HG02885 (cell line): ENCODE measurements around the gene SPTB.

Experiments used
- ATAC-seq: cut with Tn5 transposase; IDR thresholded peaks from one replicate; pipeline ENCODE4 v1.9.1; 2021; ENCODE audit warnings: mild to moderate bottlenecking; ENCODE audit not compliant: unreplicated experiment, poor library complexity

SPTB gene

DNA sequence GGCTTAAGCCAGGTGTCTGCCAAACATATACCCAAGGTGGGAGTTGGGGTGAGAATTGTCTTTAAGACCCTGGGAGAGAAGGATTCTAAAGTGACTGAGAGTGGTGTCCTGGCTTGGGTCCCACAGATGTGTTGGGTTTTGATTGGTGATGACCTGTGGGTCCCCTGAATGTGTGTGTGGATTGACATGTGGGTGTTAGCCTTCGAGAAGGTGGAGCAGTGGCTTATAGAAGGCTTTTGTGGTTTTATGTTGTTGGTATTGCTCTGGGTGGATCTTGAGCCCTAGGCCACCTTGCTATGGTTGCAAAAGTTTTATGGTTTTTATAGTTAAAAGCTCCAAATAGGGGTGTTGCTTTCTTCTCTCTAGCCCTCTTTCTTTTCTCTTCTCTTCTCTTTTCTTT, 145.8 kb downstream of the SPTB start:
- no peak for ATAC-seq

DNA sequence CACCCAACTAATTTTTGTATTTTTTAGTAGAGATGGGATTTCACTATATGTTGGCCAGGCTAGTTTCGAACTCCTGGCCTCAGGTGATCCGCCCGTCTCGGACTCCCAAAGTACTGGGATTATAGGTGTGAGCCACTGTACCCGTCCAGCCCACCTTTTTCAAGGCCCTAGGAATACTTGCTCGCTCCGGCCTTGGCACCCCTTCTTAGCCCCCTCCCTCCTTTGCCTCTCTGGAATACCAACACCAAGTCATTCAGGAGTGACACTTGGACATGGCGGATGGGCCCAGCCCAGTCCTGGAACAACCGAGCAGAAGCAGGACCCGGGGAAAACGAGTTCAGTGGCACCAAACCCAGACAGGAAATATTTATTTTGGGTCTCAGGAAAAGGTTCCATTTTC, 146.4 kb downstream of the SPTB start:
- ATAC-seq, result no peak

DNA sequence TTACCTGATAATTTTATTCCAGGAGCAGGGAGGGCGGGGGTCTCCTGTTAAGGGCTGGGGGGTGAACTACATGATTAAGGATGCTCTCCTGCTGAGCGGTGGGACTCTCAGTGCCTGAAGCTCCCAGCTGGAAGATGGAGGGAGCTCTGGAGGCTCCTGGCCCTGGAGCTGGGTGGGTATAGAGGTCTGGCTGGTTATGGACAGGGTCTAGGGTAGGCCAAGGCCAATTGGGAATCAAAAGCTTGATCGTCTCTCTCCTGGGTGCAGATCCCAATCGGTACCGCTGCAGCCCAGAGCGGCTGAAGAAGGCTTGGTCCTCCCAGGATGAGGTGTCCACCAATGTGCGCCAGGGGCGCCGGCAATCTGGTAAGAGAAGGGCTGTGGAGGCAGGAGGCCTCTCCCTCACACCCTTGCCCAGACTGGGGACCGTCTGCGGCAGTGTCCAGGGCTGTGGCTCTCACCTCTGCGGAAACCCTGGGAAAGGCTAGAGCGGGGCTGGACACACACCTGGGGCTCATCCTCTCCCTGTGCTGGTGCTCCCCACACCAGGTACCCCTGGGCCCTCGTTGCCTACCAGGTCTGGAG, 147.1 kb downstream of the SPTB start:
- ATAC-seq, result no peak

DNA sequence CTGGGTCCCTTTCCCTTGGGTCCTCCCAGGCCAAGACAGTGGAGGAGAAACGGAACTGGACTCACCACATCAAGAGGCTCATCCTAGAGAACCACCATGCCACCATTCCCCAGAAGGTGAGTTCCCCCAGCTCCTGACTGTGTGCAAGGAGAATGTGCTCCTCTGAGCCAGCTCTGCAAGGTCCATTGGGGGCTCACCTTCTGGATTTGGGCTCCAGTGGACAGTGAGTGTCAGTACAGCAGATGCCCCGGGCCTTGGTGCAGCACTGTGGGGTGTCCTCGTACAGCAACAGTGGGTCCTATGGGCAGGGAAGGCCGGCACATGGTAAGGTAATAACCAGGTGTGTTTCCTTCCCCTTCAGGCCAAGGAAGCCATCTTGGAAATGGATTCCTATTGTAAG, 147.6 kb downstream of the SPTB start:
- no peak for ATAC-seq

DNA sequence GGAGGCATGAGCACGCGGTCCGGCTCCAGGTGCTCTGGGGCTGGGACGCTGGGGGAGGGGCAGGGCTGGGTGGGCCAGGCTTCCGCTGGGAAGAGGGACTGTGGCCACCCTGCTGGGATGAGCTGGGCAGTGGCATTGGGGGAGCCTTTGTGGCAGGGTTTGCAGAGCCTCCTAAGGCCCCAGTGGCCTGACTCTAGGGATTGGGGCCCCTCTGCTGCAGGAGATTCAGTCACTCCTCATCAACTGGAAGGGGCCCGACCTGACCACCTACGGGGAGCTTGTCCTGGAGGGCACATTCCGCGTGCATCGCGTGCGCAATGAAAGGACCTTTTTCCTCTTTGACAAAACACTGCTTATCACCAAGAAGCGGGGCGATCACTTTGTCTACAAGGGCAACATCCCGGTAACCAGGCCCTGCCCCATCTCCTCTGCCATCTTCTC, 148.5 kb downstream of the SPTB start:
- no peak for ATAC-seq

DNA sequence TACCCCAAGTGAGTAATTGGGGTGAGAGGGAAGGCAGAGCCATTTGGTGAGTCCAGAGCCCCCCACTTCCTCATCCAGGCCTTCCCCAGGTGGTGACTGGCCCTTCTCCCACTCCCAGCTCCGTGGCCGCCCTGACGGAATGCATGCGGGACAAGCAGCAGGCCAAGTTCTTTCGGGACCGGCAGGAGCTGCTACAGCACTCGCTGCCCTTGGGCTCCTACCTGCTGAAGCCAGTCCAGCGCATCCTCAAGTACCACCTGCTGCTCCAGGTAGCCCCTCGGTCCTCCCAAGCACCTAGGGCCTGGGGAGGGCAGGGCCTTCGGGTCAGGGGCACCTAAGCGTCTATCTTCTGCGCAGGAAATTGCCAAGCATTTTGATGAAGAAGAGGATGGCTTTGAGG, 149.0 kb downstream of the SPTB start:
- ATAC-seq, result no peak

DNA sequence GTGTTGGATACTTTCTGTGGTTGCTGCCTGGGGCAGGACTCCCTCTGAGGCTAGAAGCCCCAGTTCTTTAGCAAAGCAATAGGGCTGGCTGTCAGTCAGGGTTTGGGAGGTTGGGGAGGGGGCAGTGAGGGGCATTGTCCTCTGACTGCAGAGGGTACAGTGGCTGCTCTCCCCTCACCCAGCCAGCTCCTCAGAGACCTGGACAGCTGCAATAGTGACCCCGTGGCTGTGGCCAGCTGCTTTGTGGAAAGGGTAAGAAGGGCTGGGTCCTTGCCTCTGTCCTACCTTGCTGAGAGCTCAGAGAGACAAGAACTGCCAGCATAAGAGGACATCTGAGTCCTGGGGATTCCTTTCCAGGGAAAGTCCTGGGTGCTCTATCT, 149.7 kb downstream of the SPTB start:
- no peak for ATAC-seq

DNA sequence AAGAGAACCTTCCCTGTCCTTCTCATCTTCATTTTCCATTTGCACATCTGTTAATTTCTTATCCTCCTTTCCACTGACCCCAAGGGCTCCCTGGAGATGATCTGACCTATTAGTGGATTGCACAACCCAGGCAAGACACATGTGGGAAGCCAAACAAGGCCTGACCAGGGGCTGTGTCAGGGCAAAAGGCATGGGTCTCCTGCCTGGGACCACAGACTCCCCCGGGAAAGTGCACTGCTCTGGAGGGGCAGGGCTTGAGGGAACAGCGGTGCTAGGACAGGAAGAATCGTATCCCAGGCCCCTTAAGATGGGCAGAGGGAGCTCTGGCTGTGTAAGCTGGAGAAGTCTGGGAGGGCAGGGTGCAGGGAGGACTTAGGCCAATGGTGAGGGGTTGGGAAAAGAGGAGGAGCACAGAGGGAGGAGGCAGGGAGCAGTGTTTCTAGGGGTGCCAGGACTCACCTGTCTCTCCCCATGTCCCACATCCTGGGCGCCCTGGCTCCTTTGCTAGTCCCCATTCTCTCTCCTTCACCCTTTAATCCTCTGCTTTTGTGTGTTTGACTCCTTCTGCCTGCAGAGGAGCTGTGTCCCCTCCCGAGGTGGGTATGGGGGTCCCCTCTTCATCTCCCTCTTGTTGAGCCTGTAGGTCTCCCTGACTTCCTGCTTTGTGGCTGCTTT, 150.2 kb downstream of the SPTB start:
- no peak for ATAC-seq

DNA sequence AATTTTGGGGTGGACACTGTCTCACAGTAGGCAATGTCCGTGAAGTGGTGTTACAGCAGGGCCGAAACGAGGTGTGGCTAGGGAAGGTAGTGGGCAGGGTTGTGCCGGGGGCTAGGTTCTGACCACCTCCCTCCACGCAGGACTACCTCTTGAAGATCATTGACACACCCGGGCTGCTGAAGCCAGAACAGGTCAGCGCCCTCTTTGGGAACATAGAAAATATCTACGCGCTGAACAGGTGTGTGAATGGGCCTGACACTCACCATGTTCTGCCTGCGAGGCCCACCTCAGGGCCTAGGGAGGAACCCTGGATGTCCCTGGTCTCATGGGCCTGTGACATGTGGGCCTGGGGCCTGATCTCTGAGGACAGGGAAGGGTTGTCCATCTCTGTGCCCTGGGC, 150.9 kb downstream of the SPTB start:
- ATAC-seq, result no peak

DNA sequence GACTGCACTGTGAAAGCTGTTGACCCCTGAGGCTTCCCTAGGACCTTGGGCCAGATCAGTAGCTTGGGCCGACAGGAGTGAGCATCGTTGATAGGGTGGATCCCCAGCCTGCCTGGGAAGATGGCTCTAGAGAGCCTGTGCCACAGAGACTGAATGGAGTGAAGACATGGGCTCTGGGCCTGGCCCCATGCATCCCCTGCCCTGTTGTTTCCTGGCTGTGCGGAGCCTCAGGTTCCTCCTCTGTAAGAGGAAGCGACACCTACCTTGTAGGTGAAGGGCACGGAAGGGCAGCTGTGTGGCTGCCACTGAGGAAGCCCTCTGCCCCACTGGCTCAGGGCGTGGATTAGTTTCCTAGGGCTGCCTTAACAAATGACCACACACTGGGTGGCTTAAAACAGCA, 151.6 kb downstream of the SPTB start:
- ATAC-seq, result no peak

DNA sequence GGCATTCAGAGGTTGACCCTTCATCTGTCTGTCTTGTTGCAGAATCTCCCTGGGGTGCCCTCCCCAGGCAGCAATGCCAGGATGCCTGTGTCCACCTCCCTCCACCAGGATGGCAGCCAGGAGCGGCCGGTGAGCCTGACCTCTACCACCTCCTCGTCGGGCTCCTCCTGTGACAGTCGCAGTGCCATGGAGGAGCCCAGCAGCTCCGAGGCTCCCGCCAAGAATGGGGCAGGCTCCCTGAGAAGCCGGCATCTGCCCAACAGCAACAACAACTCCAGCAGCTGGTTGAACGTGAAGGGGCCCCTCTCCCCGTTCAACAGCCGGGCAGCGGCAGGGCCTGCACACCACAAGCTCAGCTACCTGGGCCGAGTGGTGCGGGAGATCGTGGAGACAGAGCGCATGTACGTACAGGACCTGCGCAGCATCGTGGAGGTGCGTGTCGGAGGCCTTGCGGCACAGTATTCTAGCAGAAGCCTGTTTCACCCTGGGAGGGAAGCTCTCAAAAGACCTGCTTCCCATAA, 152.1 kb downstream of the SPTB start:
- no peak for ATAC-seq

DNA sequence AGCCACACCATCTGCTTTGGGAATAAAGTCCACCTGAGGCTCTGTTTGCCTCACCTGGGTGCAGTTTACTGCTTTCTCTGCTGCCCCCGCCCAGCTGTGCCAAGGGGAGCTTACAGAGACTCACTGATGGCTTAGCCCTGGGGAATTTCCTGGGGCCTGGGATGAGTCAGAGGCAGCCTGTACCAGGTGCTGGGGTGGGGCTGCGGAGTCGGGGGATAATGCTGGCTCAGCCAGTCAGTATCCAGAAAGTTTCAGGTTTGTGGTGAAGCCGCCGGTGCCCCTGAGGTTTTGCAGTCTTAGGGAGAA, 153.2 kb downstream of the SPTB start:
- ATAC-seq, result no peak

DNA sequence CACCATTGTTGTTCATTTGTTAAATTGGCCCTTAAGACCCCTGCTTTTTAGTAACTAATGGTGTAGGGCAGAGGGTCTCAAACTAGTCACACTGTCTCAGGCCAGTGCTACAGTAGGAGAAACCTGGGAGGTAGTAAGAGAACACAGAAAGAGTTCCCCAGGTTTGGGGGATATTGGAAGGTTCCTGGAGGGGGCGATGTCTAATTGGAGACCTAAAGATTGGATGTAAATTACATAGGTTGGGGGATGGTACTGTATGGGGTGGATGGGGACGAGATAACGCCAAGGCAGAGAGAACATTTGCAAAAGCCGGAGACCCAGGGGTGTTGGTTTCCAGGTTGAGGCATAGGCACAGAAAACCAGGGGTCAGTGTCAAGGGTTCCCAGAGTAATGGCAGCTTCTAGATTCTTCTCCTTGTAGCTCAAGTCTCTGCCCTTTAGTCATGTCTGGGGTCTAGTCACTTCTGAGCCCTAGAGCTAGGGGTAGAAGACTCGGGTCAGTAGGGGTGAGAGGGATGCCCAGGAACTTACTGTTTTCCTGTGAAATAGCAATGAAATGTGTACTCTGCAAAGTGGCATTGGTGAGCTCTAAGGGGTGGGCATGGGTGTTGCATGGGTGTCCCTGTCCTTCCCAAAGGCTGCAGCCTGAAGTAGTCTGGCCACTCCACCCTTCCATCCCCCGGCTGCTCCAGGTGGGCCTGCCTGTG, 153.7 kb downstream of the SPTB start:
- ATAC-seq, result no peak

DNA sequence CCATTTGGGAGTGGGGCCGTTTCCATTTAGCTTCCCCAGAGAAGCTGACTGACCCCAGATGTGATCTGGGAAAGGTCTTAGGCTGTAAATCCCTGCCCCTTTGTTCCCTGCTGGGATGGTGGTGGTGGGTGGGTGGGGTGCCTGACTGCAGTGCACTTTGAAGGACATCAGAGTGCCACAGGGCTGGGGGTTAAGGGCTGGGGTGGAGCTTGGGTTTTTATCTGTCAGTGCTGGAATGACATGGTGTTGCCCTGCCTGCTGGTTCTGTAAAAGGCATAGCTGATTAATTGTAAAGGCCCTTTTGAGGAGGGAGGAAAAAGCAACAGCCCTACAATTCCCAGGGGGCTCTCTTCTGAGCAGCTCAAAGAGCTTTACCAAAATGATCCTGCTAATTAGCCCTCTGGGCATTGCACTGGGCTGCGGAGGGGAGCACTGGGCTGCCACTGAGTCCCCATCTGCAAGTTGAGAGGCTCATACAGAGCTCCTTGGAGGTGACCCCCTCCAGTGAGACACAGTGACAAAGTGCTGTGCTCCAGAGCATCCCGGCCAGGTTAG, 154.4 kb downstream of the SPTB start:
- ATAC-seq, result no peak

DNA sequence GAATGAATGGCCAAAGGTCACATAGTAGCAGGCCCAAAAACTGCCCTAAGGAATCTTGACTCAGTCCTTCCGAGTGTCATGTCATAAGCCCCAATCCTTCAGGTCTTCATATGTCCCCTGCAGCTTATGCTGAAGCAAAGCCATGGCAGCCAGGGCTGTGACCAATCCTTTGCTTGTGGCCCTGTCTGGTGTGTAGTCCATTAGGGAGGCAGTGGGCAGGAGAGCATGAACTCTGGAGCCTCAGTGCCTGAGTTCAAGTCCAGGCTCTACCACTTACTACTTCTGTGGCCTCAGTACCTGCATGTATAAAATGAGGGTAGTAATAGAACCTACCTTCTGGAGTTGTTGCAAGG, 155.2 kb downstream of the SPTB start:
- ATAC-seq, result no peak

DNA sequence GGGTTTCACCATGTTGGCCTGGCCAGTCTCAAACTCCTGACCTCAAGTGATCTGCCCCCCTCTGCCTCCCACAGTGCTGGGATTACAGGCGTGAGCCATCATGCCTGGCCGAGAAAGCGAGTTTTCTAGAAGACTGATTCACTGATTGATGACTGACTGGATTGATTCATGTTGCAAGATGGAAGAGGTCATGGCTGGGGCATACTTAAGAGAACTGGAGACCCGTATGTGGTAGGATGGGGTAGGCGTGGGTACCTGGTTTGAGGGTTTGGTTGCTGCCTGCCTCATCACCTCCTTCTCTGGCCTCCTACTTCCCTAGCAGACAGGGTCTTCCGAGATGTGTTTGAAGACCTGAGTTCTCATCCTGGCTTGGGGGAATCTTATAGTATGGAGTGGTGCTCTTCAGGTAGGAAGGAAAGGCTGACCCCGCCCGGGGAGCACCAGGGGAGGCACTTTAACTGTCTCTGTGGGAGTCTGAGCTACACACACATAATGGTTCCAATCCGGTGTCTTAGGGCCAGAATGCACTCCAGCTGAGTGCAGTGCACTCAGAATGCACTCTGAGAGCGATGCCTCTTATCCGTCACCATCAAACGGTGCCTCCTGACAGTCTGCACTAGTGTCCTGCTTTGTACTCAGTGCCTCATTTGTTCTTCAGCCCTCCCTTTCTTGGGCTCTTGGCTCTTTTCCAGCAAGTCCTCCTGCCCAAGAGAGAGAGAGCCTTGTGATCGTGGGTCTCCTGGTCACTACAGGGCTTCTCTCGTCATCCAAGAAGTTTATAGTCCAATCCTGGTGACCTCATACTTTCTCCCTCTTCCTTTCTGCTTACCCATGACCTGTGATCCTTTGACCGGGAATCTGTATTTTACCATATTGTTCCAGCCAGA, 155.8 kb downstream of the SPTB start:
- ATAC-seq, result no peak

DNA sequence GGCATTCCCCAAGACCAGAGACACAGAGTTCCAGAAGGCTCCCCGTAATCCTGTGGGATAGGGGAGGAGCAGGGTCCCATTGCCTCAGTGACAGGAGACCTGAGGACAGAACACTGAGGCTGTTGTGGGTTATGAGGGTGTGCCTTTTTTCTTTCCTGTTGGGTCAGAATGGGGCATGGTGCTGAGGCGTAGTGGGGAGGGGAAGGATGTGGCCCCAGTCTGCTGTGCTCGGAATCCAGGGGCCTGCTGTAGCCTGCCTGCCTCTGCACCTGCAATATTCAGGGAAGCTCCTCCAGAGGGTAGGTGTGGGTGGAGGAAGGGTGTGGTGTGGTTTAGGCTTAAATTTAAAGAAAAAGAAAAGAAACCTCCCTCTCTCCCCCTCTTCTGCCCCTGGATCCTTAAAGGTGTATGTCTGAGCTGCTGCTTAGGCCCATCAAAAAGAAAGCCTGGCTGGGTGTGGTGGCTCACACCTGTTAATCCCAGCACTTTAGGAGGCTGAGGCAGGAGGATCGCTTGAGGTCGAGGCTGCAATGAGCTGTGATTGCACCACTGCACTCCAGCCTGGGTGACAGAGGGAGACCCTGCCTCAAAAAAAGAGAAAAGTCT, 156.8 kb downstream of the SPTB start:
- ATAC-seq, result no peak

DNA sequence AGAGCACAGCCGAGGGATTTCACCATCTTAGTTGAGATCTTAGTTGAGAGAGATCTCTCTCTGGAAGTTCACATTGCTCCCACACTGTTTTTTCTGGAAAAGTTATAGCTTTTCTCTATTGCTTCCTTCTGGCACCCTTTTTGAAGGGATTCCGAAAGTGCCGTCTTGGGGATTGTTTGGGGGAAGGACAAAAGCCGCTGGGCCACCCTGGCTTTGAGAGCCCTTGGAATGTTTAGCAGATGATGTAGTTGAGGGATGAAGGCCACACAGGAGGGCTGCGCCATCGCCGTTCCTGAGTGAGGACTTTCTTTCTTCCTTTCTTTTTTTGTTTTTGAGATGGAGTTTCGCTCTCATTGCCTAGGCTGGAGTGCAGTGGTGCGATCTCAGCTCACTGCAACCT, 157.8 kb downstream of the SPTB start:
- ATAC-seq, result no peak

DNA sequence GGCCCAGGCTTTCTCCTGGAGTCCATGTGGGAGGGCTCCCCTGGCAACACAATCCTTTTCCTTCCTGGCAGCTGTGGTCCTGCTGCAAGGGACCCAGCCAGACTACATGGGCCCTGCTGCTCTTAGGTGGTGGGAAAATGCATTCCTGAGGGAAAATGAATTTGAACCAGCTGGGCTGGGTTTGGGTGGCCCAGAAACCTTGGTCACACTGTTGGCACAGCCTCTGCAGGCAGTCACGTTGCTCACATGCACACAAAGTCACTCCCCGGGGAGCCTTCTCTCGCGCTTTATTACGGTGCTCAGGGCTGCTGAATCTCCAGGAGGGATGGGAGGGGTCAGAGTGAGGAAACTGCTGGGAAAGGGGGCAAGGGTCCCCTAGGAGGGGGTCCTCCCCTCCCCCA, 158.3 kb downstream of the SPTB start:
- no peak for ATAC-seq

DNA sequence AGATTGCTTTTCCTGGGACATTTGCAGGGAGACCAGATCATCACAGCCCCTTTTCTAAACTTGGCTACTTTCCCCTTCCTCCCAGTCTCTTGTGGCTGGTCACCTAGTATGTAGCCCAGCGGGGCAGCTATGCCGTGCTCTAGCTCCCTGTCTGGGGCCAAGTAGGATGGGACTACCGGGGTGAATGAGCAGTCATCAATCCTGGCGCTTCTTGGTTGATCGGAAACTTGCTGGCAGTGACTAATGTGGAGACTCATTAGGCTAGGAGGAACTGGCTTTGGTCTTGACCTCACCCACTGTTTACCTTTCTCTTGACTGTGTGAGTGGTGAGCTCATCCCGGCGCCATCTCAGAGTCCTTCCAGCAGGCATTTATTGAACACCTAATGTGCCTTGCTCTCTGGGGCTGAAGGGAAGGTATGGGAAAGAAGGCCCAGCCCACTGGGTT, 159.6 kb downstream of the SPTB start:
- no peak for ATAC-seq
